HK-2 (cell line): ENCODE measurements around the gene C16orf89.

ENCODE experiments used
- DNase-seq: peaks from one replicate; pipeline ENCODE4 v3.0.0-alpha.2; 2018; ENCODE audit not compliant: unreplicated experiment

C16orf89 gene

GRCh38 chr16:5030251-5030870 lies 35.4 kb downstream of the C16orf89 start:
- no peak for DNase-seq

- no peak for DNase-seq
These were observed 36.7 kb downstream of the C16orf89 start for GRCh38 chr16:5028950-5029475.

GRCh38 chr16:5027575-5028235 lies 38.1 kb downstream of the C16orf89 start:
- DNase-seq: no peak

GRCh38 chr16:5027086-5027485 lies 38.7 kb downstream of the C16orf89 start:
- DNase-seq: no peak

- DNase-seq: no peak
These were observed 39.1 kb downstream of the C16orf89 start for GRCh38 chr16:5026664-5027063.

- no peak for DNase-seq
These were observed 40.6 kb downstream of the C16orf89 start for GRCh38 chr16:5025171-5025632.

- no peak for DNase-seq
These were observed 41.1 kb downstream of the C16orf89 start for GRCh38 chr16:5024632-5025031.

- no peak for DNase-seq
These were observed 43.2 kb downstream of the C16orf89 start for GRCh38 chr16:5022521-5022920.

GRCh38 chr16:5020551-5020950 lies 45.2 kb downstream of the C16orf89 start:
- DNase-seq: no peak

GRCh38 chr16:5019775-5020174 lies 46.0 kb downstream of the C16orf89 start:
- DNase-seq: no peak

GRCh38 chr16:5018793-5019192 lies 47.0 kb downstream of the C16orf89 start:
- DNase-seq: no peak

GRCh38 chr16:5017678-5017969 lies 48.1 kb downstream of the C16orf89 start:
- DNase-seq: no peak

GRCh38 chr16:5016967-5017677 lies 48.6 kb downstream of the C16orf89 start:
- no peak for DNase-seq

- no peak for DNase-seq
These were observed 49.9 kb downstream of the C16orf89 start for GRCh38 chr16:5015887-5016286.

GRCh38 chr16:5015351-5015750 lies 50.4 kb downstream of the C16orf89 start:
- DNase-seq: no peak

- no peak for DNase-seq
These were observed 52.9 kb downstream of the C16orf89 start for GRCh38 chr16:5012887-5013286.

GRCh38 chr16:5011637-5012036 lies 54.1 kb downstream of the C16orf89 start:
- no peak for DNase-seq

GRCh38 chr16:5010576-5011329 lies 55.0 kb downstream of the C16orf89 start:
- no peak for DNase-seq

- no peak for DNase-seq
These were observed 57.4 kb downstream of the C16orf89 start for GRCh38 chr16:5008311-5008731.

GRCh38 chr16:5007256-5007655 lies 58.5 kb downstream of the C16orf89 start:
- DNase-seq: no peak

GRCh38 chr16:5006348-5007193 lies 59.2 kb downstream of the C16orf89 start:
- DNase-seq: no peak
